KMS-11 (cell line): ENCODE data around the gene LY6G6C.

Experiments
- H2AFZ ChIP-seq: fragments of 200-600 bp; sonication (generic); 2 replicates; pipeline ENCODE4 v1.6.1; 2016; ENCODE audit warnings: antibody characterized with exemption, mixed run types, low read depth
- H3K27ac ChIP-seq: fragments of 200-600 bp; sonication (generic); 2 replicates; pipeline ENCODE4 v1.6.1; 2016; ENCODE audit warnings: mild to moderate bottlenecking, mixed run types
- H3K27me3 ChIP-seq: fragments of 200-600 bp; sonication (generic); 2 replicates; pipeline ENCODE4 v1.6.1; 2017; ENCODE audit warnings: mild to moderate bottlenecking, low read depth, mixed run types, moderate library complexity; ENCODE audit not compliant: insufficient read depth
- H3K36me3 ChIP-seq: fragments of 200-600 bp; sonication (generic); 2 replicates; pipeline ENCODE4 v1.6.1; 2017; ENCODE audit warnings: mild to moderate bottlenecking, mixed run types; ENCODE audit not compliant: insufficient read depth
- H3K4me1 ChIP-seq: fragments of 200-600 bp; sonication (generic); 2 replicates; pipeline ENCODE4 v1.6.1; 2016; ENCODE audit warnings: mild to moderate bottlenecking, low read depth, mixed run types; ENCODE audit not compliant: poor library complexity, severe bottlenecking
- H3K4me2 ChIP-seq: fragments of 200-600 bp; sonication (generic); 2 replicates; pipeline ENCODE4 v1.7.0; 2016; ENCODE audit warnings: mild to moderate bottlenecking, mixed run types
- H3K4me3 ChIP-seq: fragments of 200-600 bp; sonication (generic); IDR thresholded peaks from 2 replicates; pipeline ENCODE4 v1.6.1; 2017; ENCODE audit warnings: low read depth, low read length, mixed read lengths; ENCODE audit not compliant: insufficient read depth
- H3K79me2 ChIP-seq: fragments of 200-600 bp; sonication (generic); 2 replicates; pipeline ENCODE4 v1.6.1; 2016; ENCODE audit warnings: low read depth, mixed run types; ENCODE audit not compliant: insufficient read depth
- H3K9ac ChIP-seq: fragments of 200-600 bp; sonication (generic); 2 replicates; pipeline ENCODE4 v1.6.1; 2016; ENCODE audit warnings: mild to moderate bottlenecking, mixed run types
- H4K20me1 ChIP-seq: fragments of 200-600 bp; sonication (generic); 2 replicates; pipeline ENCODE4 v1.6.1; 2016; ENCODE audit warnings: mild to moderate bottlenecking, mixed run types; ENCODE audit not compliant: insufficient read depth
- TF ChIP-seq, protein P1 (sequence below): fragments of 200-600 bp; sonication (generic); conservative IDR thresholded peaks from 2 replicates; pipeline ENCODE4 v1.6.1; 2017; ENCODE audit warnings: low read depth, mild to moderate bottlenecking, antibody characterized with exemption, low read length, moderate library complexity, mixed read lengths

LY6G6C gene

DNA sequence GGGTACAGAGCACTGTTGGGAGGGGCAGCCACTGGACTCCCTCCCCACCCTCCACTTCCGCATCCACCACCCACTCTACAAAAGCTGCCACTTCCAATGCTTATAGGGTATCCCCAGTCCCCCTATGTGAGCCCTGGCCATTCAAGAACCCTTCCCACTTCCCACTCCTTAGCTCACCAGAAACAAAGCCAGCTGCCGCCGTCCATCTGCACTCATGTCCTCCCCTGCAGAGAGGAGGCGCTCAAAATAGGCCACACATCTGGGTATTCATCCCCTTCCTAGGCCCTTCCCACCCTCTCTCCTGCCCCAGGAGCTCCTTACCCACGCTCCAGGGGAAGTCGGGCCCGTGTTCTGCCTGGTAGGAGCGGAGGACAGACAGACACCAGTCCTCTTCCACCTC is 34.2 kb downstream of the LY6G6C start:
- H3K4me1 ChIP-seq = no peaks in the 10 kb centered on the region
- H2AFZ ChIP-seq = no peak overlapping the region
- no peak overlapping the region for H3K27ac ChIP-seq
- no peaks in the 10 kb centered on the region for H3K27me3 ChIP-seq
- TF ChIP-seq, protein P1, sequence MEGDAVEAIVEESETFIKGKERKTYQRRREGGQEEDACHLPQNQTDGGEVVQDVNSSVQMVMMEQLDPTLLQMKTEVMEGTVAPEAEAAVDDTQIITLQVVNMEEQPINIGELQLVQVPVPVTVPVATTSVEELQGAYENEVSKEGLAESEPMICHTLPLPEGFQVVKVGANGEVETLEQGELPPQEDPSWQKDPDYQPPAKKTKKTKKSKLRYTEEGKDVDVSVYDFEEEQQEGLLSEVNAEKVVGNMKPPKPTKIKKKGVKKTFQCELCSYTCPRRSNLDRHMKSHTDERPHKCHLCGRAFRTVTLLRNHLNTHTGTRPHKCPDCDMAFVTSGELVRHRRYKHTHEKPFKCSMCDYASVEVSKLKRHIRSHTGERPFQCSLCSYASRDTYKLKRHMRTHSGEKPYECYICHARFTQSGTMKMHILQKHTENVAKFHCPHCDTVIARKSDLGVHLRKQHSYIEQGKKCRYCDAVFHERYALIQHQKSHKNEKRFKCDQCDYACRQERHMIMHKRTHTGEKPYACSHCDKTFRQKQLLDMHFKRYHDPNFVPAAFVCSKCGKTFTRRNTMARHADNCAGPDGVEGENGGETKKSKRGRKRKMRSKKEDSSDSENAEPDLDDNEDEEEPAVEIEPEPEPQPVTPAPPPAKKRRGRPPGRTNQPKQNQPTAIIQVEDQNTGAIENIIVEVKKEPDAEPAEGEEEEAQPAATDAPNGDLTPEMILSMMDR = no peak
- no peaks in the 10 kb centered on the region for H3K79me2 ChIP-seq
- no peaks in the 10 kb centered on the region for H3K36me3 ChIP-seq
- no peaks in the 10 kb centered on the region for H4K20me1 ChIP-seq
- no peak overlapping the region for H3K4me2 ChIP-seq
- no peak overlapping the region for H3K9ac ChIP-seq
- H3K4me3 ChIP-seq = no peak overlapping the region

DNA sequence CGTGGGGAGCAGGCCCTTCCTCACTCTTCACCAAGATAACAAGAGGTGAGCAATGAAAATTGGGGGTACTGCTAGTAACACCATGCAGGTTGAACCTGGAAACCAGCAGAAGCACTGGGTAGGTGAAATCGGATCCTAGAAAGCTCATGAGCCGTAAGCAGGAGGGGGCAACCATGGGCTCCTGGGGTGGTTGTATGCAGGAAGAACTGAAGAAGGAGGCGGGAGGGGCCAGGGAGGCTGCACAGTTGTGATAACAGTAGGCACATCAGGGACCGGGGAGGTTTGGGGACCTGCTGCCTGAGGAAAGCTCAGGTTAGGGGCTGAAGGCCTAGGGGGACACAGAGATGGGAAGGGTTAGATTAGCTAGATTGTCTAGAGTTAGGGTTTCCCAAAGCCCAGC is 35.1 kb downstream of the LY6G6C start:
- H3K27ac ChIP-seq = no peak overlapping the region
- TF ChIP-seq, protein P1 = no peak
- H3K36me3 ChIP-seq = no peaks in the 10 kb centered on the region
- H3K4me2 ChIP-seq = no peak overlapping the region
- H3K79me2 ChIP-seq = no peaks in the 10 kb centered on the region
- H4K20me1 ChIP-seq = no peaks in the 10 kb centered on the region
- H3K4me1 ChIP-seq = peaks cover 1% of the 10 kb centered on the region
- H2AFZ ChIP-seq = no peak overlapping the region
- no peak overlapping the region for H3K4me3 ChIP-seq
- no peak overlapping the region for H3K9ac ChIP-seq
- H3K27me3 ChIP-seq = no peaks in the 10 kb centered on the region

DNA sequence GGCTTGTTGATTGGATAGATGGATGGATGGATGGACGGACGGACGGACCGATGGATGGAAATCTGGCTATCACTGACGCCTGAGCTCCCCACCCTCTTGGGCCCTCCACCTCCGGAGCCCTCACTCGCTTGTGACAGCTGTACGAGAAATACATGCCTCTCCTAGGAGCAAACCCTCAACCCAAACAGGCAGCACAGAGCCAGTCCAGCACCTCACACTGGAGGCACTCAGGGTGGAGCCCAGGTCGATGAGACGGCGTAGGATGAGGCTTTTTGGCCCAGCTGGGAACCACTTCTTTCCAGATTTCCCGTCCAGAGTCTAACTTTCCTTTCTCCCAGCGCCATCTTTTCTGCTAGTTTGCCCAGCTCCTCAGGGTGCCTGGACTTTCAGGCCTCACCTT is 38.0 kb downstream of the LY6G6C start:
- no peaks in the 10 kb centered on the region for H3K36me3 ChIP-seq
- H3K4me3 ChIP-seq = no peak overlapping the region
- H2AFZ ChIP-seq = no peak overlapping the region
- no peaks in the 10 kb centered on the region for H3K79me2 ChIP-seq
- TF ChIP-seq, protein P1 = no peak
- no peaks in the 10 kb centered on the region for H3K27me3 ChIP-seq
- H4K20me1 ChIP-seq = no peaks in the 10 kb centered on the region
- no peak overlapping the region for H3K9ac ChIP-seq
- no peak overlapping the region for H3K27ac ChIP-seq
- H3K4me2 ChIP-seq = no peak overlapping the region
- H3K4me1 ChIP-seq = peaks cover 24% of the 10 kb centered on the region

DNA sequence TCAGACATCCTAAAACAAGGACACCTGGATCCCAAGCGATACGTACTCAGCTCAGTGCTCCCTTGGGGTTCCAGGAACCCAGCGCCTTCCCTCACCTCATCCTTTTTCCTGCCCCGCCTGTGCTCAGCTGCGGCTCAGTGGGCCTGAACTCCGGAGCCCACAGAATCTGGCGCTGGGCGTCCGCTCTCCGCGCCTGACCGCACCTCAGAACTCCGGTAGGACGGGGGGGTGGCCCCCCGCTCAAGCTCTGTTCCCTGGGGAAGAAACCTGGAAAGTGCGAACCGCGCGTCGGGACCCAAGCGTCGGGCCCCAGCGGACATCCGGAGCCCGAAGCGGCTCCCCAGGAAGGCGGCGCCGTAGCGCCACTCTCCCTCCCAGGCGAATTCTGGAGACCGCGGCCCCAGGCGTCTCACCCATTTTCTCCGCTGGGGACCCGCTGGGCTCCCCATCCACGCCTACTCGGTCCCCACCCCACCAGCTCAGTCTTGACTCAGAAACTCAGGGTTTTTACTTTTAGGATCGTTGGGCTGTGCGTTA is 40.3 kb downstream of the LY6G6C start:
- no peak overlapping the region for H3K4me3 ChIP-seq
- peaks cover 48% of the 10 kb centered on the region for H3K4me1 ChIP-seq
- H2AFZ ChIP-seq = no peak overlapping the region
- TF ChIP-seq, protein P1 = no peak
- H3K27me3 ChIP-seq = no peaks in the 10 kb centered on the region
- H3K79me2 ChIP-seq = no peaks in the 10 kb centered on the region
- H3K27ac ChIP-seq = no peak overlapping the region
- H3K36me3 ChIP-seq = no peaks in the 10 kb centered on the region
- no peak overlapping the region; the same call in 1 of the 2 replicates for H3K4me2 ChIP-seq
- H3K9ac ChIP-seq = no peak overlapping the region
- no peaks in the 10 kb centered on the region for H4K20me1 ChIP-seq
